Bone marrow (tissue), 2 donors: ENCODE measurements around the gene SPINK2.

Source experiments
- DNase-seq, 2 donors: peaks; one replicate each; lab custom pipeline; 2025; lab: John Stamatoyannopoulos, UW

SPINK2 gene

DNA sequence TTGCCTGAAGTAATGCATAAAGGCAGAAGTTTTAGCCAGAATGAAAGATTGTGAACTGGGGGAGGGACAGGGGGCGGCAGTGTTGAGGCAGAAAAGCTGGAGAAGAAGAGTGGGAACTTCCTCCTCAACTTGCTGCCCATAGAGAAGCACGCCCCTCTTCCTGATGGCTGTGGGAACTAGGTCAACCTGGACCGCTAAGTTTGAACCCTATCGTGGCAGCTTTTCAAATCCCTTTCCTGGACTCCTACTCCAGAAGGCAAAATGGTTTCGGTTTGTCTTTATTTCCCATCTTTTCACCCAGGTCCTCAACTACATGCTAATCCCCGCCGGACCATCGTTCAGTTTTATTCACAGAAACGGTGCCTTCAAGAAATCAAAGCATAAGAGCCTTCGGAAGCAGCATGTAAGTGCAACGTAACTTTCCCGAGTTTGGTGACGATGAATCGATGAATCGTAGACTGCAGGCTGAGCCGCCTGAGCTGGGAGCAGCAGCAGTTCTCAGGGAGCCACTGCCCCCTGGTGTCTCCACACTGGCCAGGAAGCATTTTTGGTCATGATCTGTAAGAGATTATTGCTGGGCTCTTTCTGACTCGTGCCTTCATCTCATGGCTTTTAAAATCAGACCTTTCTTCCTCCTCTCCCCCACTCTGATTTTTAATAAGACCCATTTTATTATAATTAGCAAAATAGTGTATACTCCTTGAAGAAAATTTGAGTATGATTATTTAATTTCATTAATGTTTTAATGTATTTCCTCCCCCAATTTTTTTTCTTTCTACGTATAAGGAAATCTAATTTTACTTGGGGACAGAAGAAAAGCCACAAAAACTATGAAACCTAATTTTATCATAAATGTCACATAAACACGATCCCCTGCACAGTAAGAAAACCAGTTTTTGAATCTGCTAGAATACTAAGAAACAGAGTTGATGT, 21.4 kb downstream of the SPINK2 start:
- peak; percentile 56 to 86 for DNase-seq

DNA sequence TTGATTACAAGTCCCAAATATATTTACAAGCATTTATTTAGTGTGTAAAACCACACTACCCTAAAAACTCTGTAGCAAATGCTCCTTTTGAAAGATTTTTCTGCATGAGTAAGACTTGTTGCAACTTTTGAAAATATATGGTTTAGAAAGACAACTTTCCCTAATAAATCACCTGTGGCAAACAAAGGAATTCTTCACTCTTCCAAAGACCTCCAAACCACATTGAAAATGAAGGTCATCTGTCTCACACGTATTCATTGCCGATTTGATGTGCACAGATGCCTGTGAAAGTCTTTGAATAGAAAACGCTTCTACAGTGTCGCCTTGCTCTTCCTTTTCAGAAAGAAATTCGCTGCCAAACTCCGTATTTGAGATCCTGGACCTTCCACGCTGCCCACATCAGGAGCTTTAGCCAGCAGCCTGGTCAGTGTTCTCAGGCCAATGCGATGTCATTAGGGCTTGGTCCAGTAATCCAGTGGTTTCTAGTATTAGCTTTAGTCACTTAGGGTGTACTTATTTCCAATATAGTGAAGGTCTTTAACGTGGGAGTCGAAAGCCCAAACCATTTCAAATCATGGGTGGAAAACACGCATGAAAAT, 22.2 kb downstream of the SPINK2 start:
- DNase-seq = no peak

DNA sequence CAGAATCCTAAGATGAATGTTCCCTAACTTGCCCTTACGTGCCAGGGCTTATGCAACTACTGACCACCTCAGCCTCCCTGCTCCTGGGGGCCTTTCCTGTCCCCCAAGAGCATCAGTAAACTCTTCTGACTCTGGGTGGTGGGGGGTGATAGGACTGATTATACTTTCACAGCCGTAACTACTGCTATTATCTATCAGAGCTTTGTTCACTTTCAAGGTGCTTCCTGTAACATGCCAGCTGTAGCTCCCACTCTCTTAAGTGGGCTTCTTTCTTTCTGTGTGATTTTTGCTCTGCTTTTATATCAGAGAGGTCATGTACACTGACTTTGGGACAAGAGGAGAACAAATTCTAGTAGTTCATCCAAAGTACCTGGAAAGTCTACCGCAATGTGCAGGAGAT, 25.3 kb downstream of the SPINK2 start:
- peak in 1 of 2 donors; percentile 71 for DNase-seq

DNA sequence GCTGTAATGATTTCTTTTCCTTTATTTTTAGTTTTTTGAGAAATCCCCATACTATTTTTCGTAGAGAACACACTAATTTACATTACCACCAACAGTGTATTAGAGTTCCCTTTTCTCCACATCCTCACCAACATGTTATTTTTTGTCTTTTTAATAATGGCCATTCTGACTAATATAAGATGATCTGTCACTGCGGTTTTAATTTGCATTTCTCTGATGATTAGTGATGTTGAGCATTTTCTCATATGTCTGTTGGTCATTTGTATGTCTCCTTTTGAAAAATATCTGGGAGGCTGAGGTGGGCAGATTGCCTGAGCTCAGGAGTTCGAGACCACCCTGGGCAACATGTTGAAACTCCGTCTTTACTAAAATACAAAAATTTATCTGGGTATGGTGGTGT, 30.2 kb downstream of the SPINK2 start:
- no peak for DNase-seq

DNA sequence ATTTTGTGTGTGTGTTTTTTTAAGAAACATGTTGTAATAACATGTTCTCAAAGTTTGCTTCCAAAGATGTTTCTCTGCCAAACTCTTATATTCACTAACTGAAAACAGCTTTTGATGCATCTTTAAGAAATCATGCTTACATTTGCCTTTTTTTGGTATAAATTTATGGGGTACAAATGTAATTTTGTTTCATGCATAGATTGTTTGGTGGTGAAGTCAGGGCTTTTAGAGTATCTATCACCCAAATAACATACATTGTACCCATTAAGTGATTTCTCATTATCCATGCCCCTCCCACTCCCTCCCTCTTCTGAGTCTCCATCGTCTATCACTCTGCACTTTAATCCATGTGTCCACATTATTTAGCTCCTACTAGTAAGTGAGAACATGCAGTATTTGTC, 30.8 kb downstream of the SPINK2 start:
- DNase-seq = no peak

DNA sequence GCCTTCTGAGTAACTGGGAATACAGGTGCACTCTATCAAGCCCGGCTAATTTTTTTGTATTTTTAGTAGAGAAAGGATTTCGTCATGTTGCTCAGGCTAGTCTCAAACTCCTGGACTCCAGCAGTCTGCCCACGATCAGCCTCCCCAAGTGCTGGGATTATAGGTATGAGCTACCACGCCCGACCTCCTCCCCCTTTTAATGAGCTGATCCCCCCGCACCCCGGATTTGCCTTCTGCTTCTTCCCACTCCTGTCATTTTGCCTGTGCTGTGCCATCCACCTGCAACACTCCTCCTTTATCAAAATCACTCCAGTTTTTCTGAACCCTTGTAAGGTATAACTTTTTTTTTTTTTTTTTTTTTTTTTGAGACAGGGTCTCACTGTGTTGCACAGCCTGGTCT, 33.4 kb downstream of the SPINK2 start:
- no peak for DNase-seq

DNA sequence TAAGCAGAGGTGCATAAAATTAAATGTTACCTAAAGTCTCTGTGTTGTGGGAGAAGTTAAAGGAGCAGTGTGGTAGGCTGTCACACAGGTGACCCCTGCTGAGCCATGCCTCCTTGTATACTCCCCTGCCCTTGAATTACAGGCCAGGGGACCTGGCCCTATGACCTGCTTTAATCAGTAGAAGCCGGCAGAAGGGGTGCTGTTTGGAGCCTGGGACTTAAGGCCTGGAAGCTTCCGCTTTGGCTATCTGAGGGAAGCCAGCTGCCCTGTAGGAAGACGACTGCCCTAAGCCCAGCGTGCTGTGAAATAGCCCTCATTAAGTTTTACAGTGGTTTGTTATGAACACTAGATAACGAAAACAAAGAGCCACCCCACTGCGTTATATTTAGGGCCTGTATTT, 34.1 kb downstream of the SPINK2 start:
- DNase-seq = no peak

DNA sequence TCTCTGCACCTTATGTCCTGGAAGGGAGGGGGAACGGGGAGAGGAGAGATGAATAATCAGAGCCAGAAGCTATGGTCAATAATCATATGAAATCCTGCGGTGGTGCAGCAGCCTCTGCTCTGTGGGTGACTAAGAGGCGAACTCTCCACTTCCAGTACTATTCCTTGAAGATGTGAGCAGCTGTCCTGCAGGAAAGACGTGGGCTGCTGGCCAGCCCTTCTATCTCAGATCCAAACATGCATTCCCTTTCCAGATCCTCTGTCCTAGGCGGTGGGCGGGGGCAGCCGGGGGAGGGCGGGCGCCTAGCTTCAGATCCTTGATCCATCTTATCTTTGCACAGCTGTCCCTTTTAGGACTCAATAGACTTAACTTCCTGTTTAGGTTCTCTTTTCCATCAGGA, 34.5 kb downstream of the SPINK2 start:
- DNase-seq = no peak

DNA sequence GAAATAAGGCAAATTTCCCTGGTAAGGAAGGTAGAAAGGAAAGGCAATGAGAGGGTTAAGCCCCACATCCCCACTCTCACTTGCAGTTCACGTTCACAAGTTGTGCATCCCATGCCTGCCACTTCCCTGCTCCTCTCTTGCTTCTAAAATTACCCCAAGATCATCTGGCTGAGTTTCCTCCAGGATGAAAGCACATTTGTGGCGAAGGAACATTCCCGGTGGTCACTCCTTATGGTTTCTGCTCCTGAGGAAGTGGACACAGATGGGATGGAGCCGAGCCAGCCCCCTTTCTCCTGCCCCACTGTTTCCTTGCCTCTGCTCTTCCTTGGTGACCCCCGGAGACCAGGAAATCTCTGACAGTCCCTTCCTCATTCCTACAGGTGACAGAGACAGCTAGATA, 37.5 kb downstream of the SPINK2 start:
- no peak for DNase-seq

DNA sequence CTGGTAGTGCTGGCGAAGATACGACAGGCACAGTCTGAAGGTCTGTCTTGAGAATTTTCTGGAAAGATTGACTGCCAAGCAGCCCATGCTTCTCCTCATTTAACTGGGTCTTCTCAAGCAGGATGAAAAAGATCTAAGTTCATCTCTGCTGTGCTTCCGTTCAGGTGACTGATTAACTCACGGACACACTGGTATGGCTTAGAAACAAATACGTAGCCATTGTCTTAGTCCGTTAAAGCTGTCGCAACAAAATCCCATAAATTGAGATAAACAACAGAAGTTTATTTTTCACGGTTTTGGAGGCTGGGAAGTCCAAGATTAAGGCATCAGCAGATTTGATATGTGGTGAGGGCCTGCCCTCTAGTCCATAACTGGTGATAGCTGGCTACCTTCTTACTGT, 39.5 kb downstream of the SPINK2 start:
- no peak for DNase-seq

DNA sequence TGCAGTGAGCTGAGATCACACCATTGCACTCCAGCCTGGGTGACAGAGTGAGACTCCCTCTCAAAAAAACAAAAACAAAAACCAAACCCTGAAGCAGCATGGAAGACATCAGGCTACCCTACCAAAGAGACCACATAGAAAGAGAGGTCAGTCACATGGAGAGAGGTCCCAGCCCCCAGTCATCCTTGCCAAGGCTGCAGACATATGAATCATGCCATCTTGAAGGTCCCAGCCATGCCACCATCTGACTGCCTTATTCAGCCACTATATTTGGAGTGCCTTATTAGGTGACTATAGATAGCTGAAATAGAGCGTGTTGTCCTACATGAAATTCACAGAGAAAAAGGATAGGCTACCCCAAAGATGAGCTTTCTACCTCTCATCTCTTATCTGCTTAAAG, 48.2 kb downstream of the SPINK2 start:
- DNase-seq = no peak

DNA sequence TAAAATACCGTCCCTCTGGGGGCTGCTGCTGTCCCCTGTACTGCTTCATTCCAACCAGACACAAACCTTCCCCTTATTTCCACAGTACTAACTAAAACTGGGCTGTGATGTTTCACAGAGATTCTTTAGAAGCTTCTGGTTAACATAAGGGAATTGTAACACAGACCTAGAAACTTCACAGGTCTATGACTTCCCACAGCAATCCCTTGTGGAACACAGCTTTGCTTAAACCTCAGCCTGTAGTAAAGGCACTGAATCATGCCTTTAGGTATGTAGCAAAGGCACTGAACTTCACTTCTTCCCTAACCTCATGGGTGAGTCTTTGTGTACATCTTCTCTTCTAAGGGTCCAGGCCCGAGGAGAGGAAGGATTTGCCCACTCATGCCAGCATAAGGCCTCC, 49.4 kb downstream of the SPINK2 start:
- no peak for DNase-seq

DNA sequence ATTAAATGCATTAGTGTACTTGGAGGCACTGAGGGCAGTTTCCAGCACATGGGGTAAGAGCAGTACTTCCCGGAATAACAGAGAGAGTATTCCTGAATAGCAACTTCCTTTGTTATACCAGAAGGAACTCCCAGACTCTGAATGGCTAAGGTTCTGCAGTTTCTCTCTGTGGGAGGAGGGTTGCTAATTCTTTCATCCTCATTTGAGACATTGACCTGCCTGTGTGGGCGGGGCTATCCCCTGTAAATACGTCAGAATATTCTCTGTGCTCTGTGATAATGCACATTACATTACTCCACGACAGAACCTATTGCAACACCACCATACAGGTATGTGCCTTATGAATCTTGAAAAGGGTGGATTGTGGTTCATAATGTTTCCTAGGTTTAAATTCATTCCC, 52.7 kb downstream of the SPINK2 start:
- no peak for DNase-seq

DNA sequence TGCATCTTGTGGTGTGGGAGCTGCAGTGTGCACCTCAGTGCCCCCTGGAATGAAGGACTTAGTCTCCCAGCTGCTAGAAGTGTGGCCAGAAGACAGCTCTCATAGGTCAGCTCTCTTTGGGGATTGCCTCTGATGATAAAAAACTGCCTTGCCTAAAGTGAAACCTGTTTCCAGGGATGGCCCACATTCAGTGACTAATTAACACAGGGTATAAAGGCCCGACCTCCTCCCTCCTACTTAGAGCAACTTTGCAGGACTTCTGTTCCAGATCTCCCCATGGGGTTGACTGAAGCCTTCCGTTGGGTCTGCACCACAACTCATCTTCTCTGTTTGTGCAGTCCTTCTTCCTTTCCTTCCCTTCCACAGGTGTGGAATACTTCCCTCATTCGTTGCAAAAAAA, 53.2 kb downstream of the SPINK2 start:
- peak in 1 of 2 donors; percentile 29 for DNase-seq

DNA sequence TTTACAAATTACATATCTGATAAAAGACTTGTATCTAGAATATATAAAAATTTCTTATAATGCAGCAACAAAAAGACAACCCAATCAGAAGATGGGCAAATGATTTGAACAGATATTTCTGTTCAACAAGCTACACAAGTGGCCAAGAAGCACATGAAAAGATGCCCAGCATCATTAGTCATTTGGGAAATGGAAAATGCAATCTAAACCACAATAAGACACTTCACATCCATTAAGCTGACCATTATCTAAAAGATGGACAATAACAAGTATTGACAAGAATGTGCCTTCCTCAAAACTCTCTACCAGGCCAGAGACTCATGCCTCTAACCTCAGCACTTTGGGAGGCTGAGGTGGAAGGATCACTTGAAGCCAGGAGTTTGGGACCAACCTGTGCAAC, 53.9 kb downstream of the SPINK2 start:
- no peak for DNase-seq

DNA sequence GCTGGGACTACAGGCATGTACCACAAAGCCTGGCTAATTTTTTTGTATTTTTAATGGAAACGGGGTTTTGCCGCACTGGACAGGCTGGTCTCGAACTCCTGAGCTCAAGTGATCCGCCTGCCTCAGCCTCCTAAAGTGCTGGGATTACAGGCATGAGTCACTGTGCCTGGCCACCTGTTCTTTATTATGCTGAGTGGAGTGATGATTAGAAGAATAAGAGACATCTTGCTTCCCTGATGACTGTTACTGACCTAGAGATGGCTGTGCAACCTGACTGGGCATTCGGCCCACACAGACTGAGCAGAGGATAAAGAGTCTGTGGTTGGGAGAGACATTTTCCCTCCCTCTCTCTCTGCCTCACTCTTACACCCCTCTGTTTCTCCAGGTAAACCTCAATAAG, 56.7 kb downstream of the SPINK2 start:
- no peak for DNase-seq

DNA sequence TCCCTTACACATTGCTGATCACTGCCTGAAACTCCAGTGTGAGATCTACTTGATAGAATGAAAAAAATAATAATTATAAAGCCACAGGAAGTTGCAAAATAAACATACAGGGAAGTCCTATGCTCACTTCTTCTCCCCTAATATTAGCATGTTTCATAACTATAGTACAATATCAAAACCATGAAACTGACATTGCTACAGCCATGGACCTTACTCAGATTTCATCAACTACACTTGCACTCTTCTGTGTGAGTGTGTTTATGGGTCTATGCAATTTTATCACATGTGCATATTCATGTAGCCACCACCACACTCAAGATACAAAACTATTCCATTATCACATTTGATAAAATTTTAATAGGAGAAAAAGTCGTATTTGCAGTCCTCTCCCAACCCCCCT, 57.3 kb downstream of the SPINK2 start:
- no peak for DNase-seq

DNA sequence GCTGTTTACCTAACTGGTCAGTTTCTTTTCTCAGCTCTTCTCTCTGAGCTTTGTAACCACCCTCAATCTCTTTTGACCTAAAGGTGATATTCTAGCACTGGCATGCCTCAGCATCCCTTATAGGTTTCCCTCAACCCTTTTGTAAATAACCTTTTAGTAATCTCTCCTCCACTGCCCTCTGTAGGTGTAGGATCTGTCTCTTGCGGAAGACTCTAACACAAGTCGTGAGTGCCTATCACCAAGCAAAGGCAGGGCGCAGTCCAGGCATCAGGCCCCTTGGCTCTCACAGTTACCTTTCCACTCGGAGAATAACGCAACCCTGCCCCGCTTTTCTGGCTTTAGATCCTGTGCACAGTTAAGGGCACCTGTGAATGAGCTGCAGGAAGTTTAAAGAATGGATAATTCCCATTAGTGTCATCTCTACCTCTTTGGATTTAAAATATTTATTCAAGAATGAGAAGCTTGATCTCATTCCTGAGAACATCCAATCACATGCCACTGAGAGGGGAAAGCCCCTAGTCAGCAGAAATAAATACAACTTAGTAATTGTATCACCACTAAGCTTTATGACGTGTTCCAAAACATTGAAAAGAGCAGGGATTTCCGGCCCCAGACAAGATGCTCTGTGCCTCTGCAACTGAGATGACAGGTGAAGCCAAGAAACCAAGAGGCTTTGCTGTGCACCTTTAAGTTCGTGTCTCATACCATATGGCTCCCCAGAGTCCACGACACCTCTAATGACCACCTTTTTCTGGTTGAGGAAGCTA, 58.8 kb downstream of the SPINK2 start:
- no peak for DNase-seq

DNA sequence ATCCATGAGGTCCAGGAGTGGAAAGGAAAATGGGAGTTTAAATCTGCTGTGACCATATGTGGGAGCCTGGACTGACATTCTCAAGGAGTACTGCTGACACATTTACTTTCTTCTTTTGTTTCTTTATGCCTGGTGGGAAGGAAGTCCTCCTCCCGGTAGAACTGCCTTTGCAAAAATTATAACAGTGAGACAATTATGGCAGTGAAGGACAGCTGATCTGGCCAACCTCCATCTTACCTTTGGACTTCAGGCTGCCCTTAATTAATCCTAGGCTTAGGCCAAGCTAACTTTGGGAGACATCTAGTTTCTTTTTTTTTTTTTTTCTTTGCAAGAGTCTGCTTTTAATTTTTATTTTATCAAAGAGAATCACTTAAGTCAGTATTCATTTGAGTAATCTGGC, 61.3 kb downstream of the SPINK2 start:
- no peak for DNase-seq
